Measurements from ENCODE around the gene SF3B2. TPM values are rescaled to one million over a fixed set of nuclear protein-coding genes. Genes with fewer than 3 reads are reported as not detected.
"Not testable (repeated sequence)": the region's sequence is repeated elsewhere in the genome, so short reads cannot be mapped to it uniquely, and the experiment has no call there.

SF3B2 gene
- total RNA-seq, 1 experiment from 2014 or later: 334 TPM

DNA sequence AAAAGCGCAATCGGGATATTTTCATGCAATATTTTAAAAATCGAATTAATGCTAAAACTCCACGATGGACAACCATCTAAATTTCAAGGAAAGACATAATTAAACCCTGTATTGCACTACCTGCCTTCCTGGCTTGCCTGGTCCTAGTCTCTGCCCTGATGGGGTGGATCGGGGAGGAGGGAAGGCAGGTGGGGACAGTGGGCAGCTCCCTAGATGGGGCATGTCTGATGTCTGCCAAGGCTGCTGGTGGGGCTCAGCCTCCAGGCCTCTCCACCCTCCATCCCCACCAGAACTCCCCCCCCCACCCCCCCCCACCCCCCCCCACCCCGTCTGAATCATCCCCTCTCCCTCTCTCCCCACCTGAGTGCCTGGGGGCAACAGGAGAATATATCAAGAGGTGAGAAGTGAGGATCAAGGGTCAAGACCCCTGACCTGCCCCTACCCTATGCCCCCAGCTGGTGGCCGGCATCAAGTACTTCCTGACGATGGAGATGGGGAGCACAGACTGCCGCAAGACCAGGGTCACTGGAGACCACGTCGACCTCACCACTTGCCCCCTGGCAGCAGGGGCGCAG, 39.7 kb upstream of the SF3B2 start:
- no peak for DNase-seq (ENCODE audit: low read depth in 1 of 2, low spot score in 2 of 2)
- H3K9me3 ChIP-seq (replicated peaks): no peaks in the 10 kb centered on the region
- H3K4me3 ChIP-seq: no peak overlapping the region
- no peaks in the 10 kb centered on the region for H3K27me3 ChIP-seq (replicated peaks)
- no peak overlapping the region for H3K27ac ChIP-seq
- H3K36me3 ChIP-seq: peaks cover 4% of the 10 kb centered on the region; the same call in 1 of the 2 replicates
- H3K4me1 ChIP-seq (replicated peaks): peaks cover 28% of the 10 kb centered on the region

DNA sequence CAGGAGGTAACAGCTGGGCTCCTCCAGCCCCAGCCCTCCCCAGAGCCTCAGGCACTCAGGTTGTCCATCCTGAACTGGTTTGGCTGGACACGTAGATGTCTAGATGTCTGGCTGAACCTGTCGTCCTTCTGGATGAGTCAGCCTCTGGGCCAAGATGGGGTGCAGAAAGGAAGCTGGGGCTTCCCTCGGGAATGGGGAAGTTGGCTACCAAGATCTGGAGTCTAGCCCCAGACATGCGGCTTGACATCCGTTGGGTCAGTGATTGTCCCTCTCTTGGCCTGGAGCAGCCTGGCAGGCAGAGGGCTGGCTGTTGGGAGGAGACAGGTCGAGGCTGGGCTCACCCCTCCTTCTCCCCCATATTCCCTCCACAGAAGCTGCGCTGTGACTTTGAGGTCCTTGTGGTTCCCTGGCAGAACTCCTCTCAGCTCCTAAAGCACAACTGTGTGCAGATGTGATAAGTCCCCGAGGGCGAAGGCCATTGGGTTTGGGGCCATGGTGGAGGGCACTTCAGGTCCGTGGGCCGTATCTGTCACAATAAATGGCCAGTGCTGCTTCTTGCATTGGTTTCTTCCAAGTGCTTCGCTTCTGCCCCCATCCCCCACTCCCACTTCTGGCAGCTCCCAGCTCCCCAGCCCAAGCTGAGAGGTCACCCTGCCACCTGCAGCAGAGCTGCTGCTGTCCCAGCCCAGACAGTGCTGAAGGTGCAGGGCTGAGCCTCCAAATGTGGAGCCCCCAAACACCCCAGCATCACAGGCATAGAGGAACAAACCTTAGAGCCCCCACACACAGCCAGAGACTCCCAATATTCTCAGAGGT, 39.0 kb upstream of the SF3B2 start:
- no peaks in the 10 kb centered on the region for H3K27me3 ChIP-seq (replicated peaks)
- peaks cover 4% of the 10 kb centered on the region; the same call in 1 of the 2 replicates for H3K36me3 ChIP-seq
- no peak overlapping the region for H3K4me3 ChIP-seq
- no peaks in the 10 kb centered on the region for H3K9me3 ChIP-seq (replicated peaks)
- no peak for DNase-seq (ENCODE audit: low read depth in 1 of 2, low spot score in 2 of 2)
- H3K4me1 ChIP-seq (replicated peaks): peaks cover 27% of the 10 kb centered on the region
- H3K27ac ChIP-seq: no peak overlapping the region

DNA sequence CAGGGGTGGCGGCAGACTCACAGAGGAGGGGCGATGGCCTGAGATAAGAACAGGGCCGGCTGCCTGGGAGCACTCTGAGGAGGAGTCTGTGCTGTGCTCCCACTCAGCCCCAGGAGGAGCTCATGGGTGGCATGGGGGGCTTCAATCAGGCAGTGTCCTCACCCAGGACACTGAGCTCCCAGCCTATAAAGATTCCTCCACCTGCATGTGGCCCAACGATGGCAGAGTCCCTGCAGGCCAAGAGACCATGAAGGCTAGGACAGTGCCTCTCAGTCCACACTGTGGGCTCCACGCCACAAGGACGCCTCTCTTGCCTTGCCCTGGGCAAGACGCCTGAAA, 38.4 kb upstream of the SF3B2 start:
- peaks cover 4% of the 10 kb centered on the region; the same call in 1 of the 2 replicates for H3K36me3 ChIP-seq
- no peaks in the 10 kb centered on the region for H3K9me3 ChIP-seq (replicated peaks)
- peaks cover 27% of the 10 kb centered on the region for H3K4me1 ChIP-seq (replicated peaks)
- DNase-seq (ENCODE audit: low read depth in 1 of 2, low spot score in 2 of 2): no peak
- no peak overlapping the region for H3K27ac ChIP-seq
- H3K27me3 ChIP-seq (replicated peaks): no peaks in the 10 kb centered on the region
- no peak overlapping the region for H3K4me3 ChIP-seq

DNA sequence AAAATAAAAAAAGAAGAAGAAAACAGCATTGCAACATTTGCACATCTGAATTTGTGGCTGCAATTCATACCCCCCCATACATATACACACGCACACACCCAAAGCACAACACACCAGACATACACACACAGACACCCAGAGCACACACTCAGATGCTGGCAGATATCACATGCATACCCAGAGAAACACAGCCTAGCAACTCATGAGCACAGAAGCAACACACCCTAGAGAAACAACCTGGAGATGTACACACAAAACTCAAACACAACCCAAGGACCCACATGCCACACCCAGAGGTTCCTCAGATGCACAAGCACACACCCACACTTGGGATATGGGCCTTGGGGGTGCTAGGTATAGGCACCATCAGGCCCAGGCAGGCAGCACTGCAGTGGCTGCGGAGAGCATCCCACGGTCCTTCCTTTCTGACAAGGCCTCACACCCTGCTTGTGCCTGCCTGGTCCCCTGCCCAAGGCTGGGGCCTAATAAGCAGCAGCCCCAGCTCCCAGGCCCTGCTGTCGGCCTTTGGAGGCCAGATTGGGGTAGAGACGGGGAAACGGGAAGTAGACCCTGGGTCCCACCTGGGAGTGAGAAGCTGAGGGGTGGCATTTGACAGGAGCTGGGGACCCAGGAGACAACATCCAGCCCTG, 37.2 kb upstream of the SF3B2 start:
- H3K27me3 ChIP-seq (replicated peaks): no peaks in the 10 kb centered on the region
- H3K4me1 ChIP-seq (replicated peaks): peaks cover 27% of the 10 kb centered on the region
- H3K9me3 ChIP-seq (replicated peaks): no peaks in the 10 kb centered on the region
- H3K27ac ChIP-seq: peak overlapping the region; percentile 75
- no peak overlapping the region for H3K4me3 ChIP-seq
- DNase-seq (ENCODE audit: low read depth in 1 of 2, low spot score in 2 of 2): no peak
- peaks cover 4% of the 10 kb centered on the region; the same call in 1 of the 2 replicates for H3K36me3 ChIP-seq

DNA sequence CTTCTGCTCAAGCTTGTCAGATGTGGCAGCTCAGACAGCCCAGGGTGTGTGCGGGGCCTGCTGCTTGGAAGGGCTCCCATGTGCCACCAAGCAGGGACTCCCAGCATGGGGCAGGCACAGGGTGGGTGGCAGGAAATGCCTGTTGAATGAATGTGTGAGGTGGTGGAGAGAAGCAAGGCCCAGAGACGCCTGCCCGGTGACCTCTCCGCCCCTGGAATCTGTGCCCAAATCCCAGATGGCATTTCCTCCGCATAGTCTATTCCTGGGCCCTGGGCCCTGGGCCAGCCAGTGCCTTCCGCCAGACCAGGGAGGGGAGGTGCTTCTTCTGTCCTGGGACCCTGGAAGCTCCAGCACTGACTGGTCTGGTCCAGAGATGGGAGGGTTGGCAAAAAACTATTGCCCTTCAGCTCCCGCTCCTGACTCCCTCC, 36.7 kb upstream of the SF3B2 start:
- no peak overlapping the region for H3K4me3 ChIP-seq
- peaks cover 4% of the 10 kb centered on the region; the same call in 1 of the 2 replicates for H3K36me3 ChIP-seq
- no peaks in the 10 kb centered on the region for H3K27me3 ChIP-seq (replicated peaks)
- peaks cover 32% of the 10 kb centered on the region for H3K4me1 ChIP-seq (replicated peaks)
- peak; percentile 86 to 92 for DNase-seq (ENCODE audit: low read depth in 1 of 2, low spot score in 2 of 2)
- H3K9me3 ChIP-seq (replicated peaks): no peaks in the 10 kb centered on the region
- H3K27ac ChIP-seq: peak overlapping the region; percentile 75

DNA sequence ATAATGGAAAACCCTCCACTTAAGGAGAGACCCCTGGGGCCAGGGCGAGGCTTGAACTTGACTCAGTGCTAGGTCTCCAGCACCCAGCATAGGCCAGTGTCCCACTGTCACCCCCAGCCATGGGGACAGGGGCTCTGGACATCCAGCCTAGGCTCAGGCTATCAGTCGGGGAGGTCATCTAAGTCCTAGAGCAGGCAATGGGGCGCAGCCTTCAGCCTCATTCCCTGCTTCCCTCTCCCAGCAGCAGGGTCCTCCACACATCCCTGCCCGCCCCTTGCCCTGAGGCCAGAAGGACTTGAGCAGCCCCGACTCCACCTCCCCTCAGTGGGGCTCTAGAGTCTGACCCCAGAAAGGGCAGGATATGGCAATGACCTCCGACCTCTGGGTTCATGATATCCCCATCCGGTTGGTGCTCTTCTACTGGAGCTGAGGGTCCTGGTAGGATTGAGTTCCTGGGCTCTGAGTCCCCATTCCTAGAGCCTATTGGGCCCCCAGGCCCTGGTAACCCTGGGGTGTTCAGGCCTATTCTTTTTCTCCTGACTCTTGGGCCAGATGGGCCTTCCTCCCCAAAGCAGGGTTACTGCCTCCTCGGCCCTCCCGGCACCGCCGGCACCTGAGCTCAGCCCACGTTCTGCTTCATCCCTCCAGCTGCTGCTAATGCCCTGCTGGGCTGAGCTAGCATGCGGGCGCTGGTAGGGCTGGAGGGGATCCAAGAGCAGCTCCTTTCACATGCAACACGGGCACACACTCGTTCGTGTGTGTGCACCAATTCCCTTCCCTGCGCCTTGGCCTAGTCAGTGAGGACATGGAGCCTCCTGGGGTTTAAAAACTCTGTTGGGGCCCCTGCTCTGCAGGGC, 36.0 kb upstream of the SF3B2 start:
- peaks cover 4% of the 10 kb centered on the region; the same call in 1 of the 2 replicates for H3K36me3 ChIP-seq
- no peak for DNase-seq (ENCODE audit: low read depth in 1 of 2, low spot score in 2 of 2)
- no peaks in the 10 kb centered on the region for H3K27me3 ChIP-seq (replicated peaks)
- no peaks in the 10 kb centered on the region for H3K9me3 ChIP-seq (replicated peaks)
- peaks cover 39% of the 10 kb centered on the region for H3K4me1 ChIP-seq (replicated peaks)
- H3K4me3 ChIP-seq: no peak overlapping the region
- H3K27ac ChIP-seq: peak overlapping the region; percentile 75

DNA sequence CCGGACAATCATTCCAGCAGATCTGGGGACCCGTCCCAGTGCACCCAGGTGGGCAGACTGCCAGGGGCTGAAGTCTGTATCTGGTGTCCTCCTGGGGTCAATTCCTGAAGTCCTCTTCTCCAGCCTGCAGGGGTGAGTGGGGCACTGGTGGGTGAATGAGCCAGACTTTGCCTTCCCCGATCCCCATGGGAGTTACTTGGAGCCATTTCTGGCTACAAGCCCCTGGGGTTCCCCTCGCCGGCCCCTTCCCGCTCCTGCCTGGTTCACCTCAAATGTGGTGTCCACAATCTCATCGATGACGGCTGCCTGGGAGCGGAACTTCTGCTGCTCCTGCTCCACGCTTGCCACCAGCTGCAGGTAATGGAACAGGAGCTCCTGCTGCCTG, 35.4 kb upstream of the SF3B2 start:
- Histone ChIP-seq H3K36me3 (peaks cover 4% of the 10 kb centered on the region; the same call in 1 of the 2 replicates), H3K27ac (no peak overlapping the region), H3K4me3 (no peak overlapping the region), H3K9me3 (replicated peaks) (no peaks in the 10 kb centered on the region), H3K4me1 (replicated peaks) (peaks cover 45% of the 10 kb centered on the region), H3K27me3 (replicated peaks) (no peaks in the 10 kb centered on the region)
- no peak for DNase-seq (ENCODE audit: low read depth in 1 of 2, low spot score in 2 of 2)

DNA sequence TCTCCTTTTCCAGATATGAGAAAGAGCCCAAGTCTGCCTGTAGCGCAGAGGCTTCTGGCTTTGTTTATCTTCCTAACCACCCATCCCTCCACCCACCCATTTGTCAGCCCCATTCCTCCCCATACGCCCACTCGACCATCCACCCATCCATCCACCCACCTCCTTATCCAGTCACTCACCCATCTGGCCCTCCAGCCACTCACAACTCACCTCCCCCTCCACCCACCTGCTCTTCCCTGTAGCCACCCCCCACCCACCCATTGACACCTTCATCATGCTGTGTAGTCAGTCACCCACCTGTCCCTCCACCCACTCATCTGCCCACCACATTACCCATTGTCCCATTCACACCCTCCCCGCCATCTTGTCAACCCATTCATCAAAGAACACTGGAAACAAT, 34.8 kb upstream of the SF3B2 start:
- Histone ChIP-seq H3K4me1 (replicated peaks) (peaks cover 50% of the 10 kb centered on the region), H3K4me3 (no peak overlapping the region), H3K27ac (no peak overlapping the region), H3K27me3 (replicated peaks) (no peaks in the 10 kb centered on the region), H3K36me3 (peaks cover 4% of the 10 kb centered on the region; the same call in 1 of the 2 replicates), H3K9me3 (replicated peaks) (no peaks in the 10 kb centered on the region)
- DNase-seq (ENCODE audit: low read depth in 1 of 2, low spot score in 2 of 2): no peak

DNA sequence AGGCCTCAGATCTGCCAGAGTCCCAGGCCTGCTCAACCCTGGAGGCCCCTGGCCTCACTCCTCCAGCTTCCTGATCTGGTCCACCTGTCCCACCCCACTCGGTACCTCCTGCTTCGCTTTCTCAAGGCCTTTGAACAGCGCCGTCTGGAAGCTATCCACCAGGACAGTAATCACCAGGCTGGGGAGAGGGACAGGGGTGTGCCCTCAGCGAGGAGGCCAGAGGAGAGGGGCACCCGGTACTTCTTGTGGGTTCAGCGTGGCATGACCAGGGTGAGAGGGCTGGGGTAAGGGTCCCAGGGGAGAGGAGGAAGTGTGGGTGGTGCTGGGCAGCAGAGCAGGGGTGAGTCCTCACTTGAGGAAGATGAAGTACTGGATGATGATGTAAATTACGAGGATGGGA, 32.0 kb upstream of the SF3B2 start:
- DNase-seq (ENCODE audit: low read depth in 1 of 2, low spot score in 2 of 2): no peak
- Histone ChIP-seq H3K4me1 (replicated peaks) (peaks cover 42% of the 10 kb centered on the region), H3K27ac (peak overlapping the region; percentile 71; the same call in 1 of the 2 replicates), H3K27me3 (replicated peaks) (no peaks in the 10 kb centered on the region), H3K4me3 (no peak overlapping the region), H3K9me3 (replicated peaks) (no peaks in the 10 kb centered on the region), H3K36me3 (peaks cover 4% of the 10 kb centered on the region; the same call in 1 of the 2 replicates)

DNA sequence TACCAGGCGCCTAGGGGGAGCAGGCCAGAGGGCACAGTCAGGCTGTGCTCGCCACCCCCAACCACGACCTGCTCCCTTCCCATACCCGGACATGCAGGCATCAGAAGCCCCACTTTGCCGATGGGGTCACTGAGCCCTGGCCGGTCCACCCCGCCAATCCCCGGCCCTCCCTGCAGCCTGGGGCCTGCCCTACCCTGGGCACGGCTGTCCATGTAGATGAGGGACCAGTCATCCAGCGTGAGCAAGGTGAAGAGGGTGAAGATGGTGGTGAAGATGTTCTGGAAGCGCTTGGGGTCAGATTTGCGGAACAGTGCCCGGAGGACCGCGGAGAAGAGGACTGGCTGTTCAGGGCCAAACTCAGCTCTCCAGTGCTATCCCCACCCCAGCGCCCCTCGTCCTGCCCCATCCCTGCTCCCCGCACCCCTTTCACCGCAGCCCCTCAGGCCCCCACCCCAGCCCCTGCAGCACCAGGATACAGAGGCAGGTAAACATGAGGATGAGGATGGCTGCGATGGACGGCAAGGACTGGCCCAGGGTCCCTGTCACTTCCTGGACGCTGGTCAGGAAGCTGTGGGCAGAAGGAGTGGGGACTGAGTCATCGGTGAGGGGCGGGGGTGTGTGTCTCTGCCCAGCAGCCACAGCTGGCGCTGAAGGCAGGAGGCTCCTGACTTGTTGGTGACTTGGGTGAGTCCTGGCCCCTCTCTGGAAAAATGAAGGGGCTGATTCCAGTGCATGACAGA, 31.4 kb upstream of the SF3B2 start:
- H3K27ac ChIP-seq: peak overlapping the region; percentile 71
- DNase-seq (ENCODE audit: low read depth in 1 of 2, low spot score in 2 of 2): peak; percentile 83 to 98
- H3K27me3 ChIP-seq (replicated peaks): no peaks in the 10 kb centered on the region
- peaks cover 4% of the 10 kb centered on the region; the same call in 1 of the 2 replicates for H3K36me3 ChIP-seq
- no peak overlapping the region for H3K4me3 ChIP-seq
- peaks cover 36% of the 10 kb centered on the region for H3K4me1 ChIP-seq (replicated peaks)
- no peaks in the 10 kb centered on the region for H3K9me3 ChIP-seq (replicated peaks)

DNA sequence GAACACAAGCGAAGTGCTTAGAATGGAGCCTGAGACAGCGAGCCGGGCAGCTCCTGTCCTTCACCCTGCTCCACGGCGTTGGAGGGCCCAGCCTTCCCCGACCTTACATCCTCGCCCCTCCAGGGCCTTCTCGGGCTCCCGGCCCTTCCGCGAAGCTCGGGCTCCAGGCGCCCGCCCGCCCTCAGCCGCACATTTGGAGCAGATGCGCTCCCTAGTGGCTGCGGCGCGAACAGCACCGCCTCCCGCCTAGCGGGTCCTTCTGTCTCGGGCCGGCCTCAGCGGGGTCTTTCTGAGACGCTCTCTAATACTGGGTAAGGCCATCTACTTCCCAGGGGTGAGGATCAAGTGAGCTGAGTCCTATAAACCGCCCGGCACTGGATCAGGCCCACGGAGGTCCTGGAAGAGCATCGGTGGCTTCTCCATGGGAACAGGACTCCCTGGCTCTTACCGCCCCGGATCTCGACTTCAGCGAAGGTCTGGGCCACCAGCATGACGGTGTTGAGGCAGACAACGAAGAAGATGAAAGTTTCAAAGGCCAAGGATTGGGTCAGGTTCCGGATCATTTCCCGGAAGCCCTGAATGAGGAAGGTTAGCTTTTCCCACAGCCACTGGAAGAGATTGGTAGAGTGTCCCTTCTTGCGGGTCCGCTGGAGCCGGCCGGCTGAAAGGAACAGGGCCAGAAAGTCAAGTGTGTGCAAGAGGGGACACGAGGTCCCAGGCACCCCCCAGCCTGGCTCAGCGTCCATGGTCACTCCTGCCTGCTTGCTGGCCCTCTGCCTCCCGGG, 29.6 kb upstream of the SF3B2 start:
- Histone ChIP-seq H3K4me1 (replicated peaks) (peaks cover 27% of the 10 kb centered on the region), H3K4me3 (no peak overlapping the region), H3K9me3 (replicated peaks) (no peaks in the 10 kb centered on the region), H3K27me3 (replicated peaks) (no peaks in the 10 kb centered on the region), H3K36me3 (no peaks in the 10 kb centered on the region), H3K27ac (no peak overlapping the region)
- peak; percentile 87 to 89 for DNase-seq (ENCODE audit: low read depth in 1 of 2, low spot score in 2 of 2)

DNA sequence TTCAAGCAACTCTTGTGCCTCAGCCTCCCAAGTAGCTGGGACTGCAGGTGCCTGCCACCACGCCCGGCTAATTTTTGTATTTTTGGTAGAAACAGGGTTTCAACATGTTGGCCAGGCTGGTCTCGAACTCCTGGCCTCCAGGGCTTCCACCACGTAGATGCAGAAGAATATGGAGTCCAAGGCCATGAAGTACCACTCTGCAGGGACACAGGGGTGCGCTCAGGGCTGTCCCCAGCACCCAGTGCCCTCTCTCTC, 29.1 kb upstream of the SF3B2 start:
- not testable (repeated sequence) for H3K4me3 ChIP-seq; DNase-seq (ENCODE audit: low read depth in 1 of 2, low spot score in 2 of 2); H3K27me3 ChIP-seq (replicated peaks); H3K27ac ChIP-seq; H3K36me3 ChIP-seq; H3K9me3 ChIP-seq (replicated peaks)
- peaks cover 27% of the 10 kb centered on the region for H3K4me1 ChIP-seq (replicated peaks)

Data from SJSA1 (cell line).